NCI-H524 (cell line): ENCODE measurements around the gene ERCC5.
A peak's percentile ranks its signal among the peaks of the same experiment; 100 is the strongest.

ENCODE experiments used
- DNase-seq, 2 experiments: peaks; one replicate each; lab custom pipeline; 2025; lab: John Stamatoyannopoulos, UW

Gene ERCC5

DNA sequence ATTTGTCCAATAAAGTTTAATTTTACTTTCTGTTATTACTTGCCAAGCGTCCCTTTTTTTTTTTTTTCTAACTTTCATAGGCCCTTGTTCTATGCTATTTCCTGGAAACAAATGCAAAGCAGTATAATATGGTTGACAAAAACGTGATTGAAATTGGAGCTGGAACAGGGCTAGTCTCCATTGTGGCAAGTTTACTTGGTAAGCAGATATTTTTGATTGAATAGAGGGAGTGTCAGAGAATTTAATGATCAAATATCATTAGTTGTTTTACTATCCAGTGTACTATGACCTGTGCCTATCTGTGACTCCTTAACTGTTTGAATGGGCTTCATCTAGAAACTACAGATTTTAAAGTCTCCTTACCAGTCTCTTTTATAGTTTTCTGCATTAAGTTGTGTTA lies 46.7 kb downstream of the ERCC5 start:
- DNase-seq = no peak

DNA sequence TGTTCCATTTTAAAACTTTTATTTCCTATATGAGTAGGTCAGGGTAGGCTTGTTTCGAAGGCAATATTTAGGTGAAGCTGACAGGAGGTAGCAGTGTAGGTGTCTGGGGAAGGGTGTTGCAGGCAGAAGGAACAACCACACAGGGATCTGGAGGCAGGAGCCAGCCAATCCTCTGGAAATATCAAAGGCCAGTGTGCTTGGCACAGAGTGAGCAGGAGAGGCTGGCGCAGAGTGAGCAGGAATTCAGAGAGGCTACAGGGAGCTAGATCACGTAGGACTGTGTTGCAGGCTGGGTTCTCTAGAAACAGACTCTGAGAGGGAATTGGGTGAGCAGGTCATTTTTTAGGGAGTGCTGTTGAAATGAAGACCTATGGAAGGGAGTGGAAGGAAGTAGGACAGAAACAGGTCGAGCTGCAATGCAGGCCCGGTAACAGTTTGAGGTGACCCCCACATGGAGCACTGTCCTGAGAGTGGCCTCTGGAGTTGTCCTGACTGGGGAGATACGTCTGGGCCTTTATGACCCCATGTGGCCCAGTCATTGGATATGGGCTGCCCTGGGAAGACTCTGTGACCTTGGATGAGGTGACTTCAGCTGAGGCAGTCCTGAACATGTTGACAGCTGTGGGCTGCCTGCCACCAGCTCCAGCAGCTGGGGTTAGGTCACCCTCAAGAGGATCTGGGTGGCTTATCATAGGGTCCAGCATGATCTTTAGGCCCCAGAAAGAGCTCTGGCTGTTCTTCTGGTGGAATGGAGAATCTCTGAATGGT lies 51.7 kb downstream of the ERCC5 start:
- DNase-seq = no peak

DNA sequence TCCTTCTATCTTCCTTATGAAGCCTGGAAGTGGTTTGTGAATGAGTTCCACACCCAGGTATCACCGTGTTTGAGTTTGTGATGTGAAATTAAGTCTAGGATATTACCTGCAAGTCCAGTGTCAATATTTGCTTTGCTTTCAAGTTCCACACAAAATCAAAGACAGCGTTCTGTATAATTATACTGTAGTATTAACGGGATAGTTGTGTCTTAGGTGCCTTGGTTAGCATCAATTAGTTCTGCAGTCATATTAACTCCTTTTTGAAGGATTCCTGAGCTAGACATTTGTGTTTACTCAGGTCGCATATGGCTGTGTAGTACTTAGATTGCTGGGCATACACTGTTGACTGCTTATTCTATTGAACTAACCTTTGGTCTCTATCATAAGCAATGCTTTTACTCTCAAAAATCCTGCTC lies 54.4 kb downstream of the ERCC5 start:
- no peak for DNase-seq

DNA sequence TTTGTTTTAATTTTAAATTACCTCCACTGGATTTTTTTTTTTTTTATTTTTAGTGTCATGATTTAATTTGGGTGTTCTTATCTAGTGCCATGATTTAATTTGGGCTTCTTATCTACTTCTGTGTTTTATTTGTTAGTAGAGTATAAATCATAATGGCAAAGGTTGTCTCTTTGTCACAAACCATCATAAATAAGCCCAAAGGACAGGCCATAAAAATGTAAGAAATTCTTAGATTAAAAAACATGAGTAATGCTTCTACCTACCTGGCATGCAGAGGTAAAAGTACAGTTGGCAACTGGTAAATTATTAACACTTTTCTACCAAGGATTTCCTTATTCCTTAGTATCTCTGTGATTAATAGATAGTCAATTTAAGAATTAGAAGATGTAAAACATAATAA lies 55.2 kb downstream of the ERCC5 start:
- DNase-seq = no peak

DNA sequence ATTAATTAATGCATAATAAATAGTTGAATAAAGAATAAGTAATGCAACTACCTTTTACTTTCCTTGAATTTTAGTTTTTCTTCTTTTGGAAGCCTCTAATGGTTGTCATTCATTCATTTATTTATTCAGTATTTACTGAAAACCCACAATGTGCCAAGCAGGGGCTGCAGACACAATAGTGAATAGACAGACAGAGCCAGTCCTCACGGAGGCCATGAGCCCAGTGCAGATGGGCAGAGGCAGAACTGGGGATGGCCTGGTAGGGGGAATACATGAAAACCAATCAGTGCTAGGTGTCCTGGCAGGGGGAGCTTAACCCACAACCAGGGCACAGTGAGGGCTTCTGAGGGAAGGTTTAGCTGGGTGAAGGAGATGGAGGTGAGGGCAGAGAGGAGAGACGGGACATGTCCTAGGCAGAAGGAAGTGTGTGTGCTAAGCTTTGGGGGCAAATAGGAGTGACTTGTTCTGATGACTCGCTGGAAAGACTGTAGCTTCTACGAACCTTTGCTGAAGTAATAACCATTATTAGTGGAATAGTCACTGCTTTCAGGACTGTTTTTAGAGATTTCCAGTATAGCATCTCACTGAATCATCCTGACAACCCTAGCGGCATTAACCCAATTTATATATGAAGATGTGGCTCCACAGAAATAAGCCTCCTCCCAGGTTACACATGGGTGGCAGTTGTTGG lies 55.9 kb downstream of the ERCC5 start:
- DNase-seq = no peak

DNA sequence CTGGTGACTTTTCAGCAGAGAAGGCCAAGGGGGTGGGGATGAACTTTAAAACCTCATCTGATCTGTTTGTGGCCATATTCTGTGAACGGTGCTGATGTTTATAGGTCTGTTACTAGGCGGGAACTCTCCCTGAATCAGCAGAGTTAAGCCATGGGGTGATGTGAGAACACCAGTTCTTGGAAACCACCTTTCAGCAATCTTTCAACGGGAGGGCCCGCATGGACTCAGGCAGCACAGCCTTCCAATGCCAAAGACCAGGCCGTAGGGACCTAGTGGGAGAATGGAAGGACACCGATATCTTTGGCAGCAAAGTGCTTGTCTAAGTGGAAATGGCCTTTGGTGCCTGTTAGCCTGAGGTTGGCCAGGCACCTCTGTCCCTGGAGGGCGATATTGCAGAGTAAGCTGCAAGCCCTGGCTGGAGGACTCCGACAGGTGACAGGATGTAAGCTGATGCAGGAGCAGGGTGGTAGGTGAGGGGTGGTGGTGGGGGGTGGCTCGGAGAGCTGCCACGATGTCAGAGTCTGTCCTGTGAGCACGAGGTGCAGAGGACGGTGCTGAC lies 57.0 kb downstream of the ERCC5 start:
- no peak for DNase-seq

DNA sequence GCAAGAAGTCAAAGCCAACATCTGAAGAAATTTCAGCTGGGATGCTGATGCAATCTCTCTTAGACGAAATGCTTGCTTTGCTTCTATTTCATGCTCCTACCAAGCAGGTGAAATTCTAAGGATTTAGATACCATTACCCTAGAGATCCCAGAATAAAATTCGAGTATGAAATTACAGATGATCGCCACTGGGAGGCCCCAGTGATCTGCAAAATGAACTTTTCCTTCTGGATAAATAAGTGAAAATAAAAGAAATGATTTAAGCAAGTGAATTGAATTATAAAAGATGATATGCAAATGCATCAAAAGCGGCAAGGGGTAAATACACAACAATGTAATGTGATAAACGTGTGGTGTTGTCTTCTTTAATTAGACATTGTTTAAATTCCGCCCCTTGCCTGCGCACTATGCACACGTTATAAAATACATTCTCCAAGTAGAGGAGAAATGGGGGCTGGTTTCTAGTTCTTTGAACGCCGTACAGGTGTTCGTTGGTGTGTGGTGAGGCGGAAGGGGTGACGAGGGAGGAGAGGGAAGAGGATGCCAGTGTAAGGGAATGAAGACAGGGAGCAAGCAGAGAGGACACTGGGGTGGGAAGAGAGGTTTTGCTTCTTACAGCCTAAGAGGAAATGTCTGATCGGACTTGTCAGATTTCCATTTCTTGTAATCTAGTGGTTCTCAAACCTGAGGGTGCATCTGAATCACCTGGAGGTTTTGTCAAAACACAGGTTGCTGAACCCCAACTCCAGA lies 58.0 kb downstream of the ERCC5 start:
- DNase-seq = peak in 1 of 2 experiments; percentile 22

DNA sequence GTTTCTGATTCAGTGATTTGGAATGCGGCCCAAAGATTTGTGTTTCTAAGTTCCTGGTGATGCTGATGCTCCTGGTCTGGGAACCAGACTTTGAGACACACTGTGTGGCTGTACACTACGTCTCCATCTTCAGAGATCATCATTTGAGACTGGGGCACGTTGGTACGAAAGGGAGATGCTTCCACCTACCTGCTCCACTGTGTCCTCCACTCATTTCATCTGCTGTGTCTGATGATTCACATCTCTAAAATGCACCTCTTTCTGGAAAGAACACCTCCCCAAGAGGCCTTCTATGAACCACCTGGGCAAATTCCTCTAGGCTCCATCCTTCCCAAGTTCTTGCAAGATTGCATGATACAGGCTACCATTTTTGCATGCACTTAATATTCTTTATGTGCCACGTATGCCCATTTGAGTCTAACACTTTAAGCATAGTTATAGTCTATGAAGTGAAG lies 58.6 kb downstream of the ERCC5 start:
- no peak for DNase-seq

DNA sequence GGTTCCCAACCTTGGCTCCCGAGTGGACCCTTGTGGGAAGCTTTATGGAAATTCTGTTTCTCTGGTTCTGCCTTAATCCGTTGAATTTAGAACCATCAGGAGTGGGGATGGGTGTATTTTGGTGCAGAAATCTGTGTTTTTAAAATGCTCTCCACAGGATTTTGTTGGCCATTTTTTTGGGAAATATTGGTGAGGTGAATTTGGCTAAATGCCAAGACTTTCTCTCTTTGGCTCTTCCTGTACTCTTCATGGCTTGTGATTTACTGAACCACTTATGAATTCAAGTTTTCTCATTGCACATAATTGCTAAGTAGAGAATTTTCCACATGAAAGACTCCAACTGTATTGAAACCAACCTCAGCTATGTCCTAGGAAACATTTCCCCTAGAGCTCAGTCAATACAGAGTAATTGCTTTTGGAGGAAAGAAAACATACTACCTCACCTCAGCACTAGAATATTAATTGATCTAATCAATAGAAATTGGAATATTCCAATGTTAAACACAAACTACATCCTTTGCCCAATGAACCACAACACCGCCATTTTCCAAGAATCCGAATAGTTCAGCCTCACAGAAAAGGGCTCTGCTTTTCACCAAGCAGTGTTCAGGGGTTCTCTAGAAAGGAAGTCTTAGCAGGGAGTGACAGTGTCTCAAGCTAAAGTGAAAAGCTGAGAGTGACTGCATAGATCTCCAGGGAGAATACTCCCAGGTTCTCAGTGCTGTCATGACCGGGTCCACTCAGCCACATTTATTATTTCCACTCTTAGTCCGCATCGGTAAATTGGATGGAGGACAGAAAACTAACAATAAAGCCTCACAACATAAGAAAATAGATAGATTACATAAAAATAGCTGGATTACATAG lies 60.3 kb downstream of the ERCC5 start:
- no peak for DNase-seq

DNA sequence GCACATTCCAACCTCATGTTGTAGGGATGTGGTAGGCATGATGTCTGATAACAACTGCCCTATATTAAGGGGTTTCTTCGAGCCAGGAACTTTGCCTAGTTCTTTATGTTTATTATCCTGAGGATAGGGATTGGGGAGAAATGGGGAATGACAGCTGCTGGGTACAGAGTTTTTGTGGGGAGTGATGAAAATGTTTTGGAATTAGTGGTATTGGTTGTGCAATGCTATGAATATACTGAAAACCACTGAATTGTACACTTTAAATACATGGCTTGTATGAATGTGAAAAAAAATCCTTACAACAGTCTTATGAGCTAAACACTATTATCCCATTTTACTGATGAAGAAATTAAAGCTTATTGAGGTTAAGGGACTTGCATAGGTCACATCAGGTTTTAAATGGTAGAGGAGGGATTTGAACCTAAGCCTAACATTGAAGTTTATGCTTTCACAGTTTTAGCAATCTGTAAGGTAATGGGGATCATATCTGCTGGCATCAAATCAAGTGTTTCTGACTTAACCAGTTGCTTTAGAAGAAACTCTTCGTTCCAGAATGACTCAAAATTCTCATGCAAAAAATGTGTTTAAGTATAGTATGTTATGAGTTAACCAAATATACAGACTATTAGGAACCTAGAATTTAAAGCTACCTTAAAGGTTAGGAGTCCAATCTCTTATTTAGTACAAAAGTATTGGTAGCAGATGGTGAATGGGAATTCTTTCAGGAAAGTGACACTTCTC lies 61.4 kb downstream of the ERCC5 start:
- DNase-seq = no peak

DNA sequence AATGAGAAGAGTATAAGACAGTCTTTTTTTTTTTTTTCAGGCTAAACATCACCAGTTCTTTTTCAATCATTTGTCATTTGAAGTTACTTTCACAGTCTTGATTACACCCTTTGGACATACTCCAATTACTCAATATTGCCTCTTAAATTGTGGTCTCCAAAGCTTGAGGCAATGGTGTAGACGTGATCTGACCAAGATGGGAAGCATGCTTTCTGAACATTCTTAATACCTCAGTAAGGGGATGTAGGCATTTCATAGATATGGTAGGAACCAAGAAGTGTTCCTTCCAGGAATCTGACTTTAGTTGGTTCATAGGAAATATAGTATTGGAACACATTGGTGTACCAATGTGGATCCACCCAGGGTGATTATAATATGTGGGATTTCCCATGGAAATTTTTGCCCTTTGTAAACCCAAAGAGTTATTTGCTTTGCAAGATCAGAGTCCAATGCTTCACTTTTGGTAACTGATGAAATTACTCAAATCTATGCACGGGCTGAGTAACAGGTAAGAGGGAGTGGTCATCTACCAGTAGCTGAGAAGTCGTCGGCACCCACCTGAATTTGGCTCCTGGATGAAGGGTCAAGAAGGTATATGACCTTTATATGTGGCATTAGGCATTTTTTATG lies 62.2 kb downstream of the ERCC5 start:
- no peak for DNase-seq

DNA sequence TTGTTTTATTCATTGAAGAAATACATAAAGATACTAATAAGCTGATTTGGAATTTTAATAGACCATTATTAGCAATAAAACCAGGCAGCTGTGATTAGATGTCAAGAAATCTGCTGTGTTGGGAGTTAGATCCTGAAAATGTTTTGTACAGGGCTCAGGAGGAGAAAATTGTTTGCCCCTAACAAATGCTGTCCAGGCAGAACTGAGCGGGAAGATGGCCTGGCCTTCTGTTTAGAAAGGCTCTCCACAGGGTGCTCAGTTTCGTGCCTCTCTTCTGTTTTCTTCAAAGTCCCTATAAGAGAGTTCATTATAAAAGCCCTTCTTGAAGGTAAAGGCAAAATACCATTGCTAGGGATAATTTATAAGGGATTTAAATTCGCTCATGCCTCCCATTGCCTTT lies 64.1 kb downstream of the ERCC5 start:
- DNase-seq = no peak

DNA sequence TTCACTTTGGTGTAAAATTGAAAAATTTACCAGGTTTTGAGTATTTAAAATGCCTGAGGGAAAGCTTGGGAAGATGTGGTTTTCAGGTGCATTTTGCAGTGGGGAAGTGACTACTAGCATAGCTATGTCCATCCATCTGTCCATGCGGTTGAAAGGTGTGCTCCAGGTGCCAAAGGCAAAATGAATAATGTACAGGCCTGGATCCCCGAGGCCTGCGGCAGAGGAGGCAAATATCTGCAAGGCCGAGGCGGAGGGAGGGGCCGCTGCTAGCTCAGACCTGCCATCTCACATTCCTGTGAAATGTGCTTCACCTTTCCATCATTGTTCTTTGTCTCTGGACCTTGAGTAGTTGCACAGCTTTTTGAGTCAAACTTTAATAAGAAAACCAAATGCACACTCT lies 65.5 kb downstream of the ERCC5 start:
- no peak for DNase-seq

DNA sequence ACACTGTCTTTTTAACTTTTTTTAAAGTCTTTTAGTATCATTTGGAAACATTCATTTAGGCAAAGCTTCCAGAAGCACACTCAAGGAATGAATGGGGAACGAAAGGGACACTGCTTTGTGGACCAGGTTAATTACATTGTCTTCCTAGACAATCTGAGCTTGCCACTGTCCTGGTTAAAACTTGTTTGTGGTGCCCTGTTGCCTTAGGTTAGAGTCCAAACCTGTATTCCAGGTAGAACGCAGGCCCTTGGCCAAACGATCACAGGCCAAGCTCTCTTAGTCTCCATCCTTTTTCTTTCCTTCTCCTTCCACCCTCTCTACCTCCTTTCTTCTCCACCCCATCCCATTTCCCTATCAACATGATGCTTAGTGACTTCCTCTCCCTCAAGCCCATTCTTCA lies 66.8 kb downstream of the ERCC5 start:
- no peak for DNase-seq

DNA sequence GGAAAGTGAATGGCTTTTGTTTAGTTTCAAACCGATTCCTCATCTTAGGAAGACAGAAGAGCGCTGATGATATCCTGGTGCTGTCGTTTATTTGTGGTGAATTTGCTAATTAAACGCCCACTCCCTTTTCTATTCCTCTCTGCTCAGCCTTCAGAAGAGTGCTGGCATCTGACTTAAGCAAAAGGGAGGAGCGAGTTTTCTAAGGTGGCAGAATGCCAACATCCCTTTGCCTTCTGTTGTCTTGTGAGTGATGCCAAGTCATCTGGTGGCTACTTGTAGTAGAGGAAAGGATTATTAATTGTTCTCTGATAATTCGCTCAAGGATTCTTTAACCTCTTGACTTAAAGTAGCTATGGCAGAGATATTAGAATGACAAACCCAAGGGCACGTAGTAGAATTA lies 68.1 kb downstream of the ERCC5 start:
- peak; percentile 90 to 96 for DNase-seq

DNA sequence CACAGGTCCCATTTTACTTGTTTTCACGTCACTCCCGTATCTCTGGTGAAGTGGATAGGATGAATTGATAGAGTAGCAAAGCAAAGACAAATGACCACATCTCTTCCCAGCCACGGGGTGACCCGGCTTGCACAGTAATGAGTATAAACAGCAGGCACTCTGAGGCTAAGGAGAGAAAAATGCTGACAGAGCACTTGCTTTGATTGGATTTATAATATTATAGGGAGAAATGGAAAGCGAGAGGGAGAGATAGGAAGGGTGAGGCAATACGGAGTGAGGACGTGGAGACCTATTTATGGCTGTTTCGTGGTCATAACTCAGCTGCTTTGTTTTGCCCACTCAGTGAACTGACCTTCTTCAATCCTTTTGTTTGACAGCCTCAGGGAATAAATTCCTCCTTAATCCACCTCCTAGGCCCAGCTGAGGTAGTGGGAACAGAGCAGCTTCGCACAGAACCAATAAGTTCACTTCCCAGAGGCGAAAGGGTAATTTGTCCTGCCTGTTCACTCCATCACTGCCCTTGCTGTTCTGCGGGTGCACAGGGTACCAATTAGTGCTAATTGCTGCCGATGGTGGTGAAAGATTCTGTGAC lies 68.6 kb downstream of the ERCC5 start:
- DNase-seq = no peak

DNA sequence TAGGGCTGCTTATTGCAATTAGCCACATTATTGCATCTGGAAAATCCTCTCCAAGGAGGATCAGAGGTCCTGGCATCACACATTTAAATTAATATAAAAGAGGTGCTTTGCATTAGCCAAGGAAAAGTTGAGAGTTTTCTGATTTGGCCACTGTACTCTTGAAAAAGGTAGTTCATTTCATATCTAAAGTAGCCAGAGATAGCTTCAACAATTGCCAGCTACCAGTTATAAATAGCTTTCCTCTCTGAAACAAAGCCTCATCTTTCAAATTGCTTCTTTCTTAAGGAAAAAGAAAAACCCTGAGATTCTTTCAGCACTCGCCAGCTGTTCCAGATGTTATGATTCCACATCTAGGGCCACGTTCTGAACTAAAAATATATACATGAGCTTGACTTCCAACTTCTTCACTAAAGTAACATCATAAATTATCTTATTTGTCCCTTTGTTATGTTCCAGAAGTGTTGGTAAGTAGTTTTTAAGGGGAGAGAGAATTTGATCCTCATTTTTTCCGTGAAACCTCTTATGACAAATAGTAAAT lies 69.6 kb downstream of the ERCC5 start:
- no peak for DNase-seq

DNA sequence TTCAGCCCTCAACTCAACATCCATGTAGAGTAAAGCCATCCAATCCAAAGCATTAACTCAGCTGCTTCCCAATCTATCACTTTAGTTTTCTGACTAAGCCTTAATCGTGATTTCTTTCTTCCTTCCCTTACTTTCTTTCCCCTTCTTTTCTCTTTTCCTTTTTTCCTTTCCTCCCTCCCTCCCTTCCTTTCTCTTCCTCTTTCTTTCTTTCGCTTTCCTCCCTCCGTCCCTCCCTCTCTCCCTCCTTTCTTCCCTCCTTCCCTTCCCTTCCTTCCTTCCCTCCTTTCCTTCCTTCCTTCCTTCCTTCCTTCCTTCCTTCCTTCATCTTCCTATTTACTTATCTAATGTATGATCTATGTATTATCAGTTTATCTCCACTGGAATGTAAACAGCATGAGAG lies 71.2 kb downstream of the ERCC5 start:
- DNase-seq = no peak

DNA sequence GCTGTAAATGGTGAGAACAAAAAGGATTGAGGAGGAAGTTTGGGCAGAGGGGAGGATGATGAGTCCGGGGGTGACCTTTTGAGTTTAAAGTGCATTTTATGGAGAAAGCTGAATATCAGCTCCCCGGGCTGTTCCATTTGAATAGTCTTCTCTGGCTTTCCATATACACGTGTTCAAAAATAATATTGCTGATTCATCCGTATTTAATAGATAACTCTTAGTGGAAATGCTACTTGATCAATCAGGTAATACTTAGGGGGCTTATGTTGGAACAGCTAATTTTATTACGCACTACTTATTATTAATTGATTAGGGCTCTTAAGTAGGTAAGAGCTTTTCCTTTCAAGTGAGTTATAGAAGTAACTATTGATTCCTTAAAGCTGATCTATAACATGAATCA lies 76.4 kb downstream of the ERCC5 start:
- DNase-seq = no peak
